Thyroid gland (tissue), 4 donors: ENCODE data around the gene ARID3C. TPM values are rescaled to one million over a fixed set of nuclear protein-coding genes. Genes with fewer than 3 reads are reported as not detected.

Experiments
- DNase-seq, 2 donors: peaks; one replicate each; pipeline ENCODE4 v3.0.0-alpha.2; 2019
- H3K27ac ChIP-seq, 3 donors: fragments of 200-600 bp; sonication (generic); 1 replicate in 2 of 3; 2 replicates in 1 of 3; pipeline ENCODE4 v1.5.1; 2016 to 2019; ENCODE audit warnings: mild to moderate bottlenecking in 1 of 3, moderate library complexity in 1 of 3
- H3K27me3 ChIP-seq: fragments of 200-600 bp; sonication (generic); one replicate; pipeline ENCODE4 v1.5.1; 2019
- H3K36me3 ChIP-seq, 2 donors: fragments of 200-600 bp; sonication (generic); one replicate each; pipeline ENCODE4 v1.5.1; 2016 to 2019
- H3K4me1 ChIP-seq, 2 donors: fragments of 200-600 bp; sonication (generic); one replicate each; pipeline ENCODE4 v1.5.1; 2017 to 2019
- H3K4me3 ChIP-seq, 3 donors: fragments of 200-600 bp; sonication (generic); replicated peaks in 1 of 3; 1 replicate in 2 of 3; 2 replicates in 1 of 3; pipeline ENCODE4 v1.5.1; 2016; ENCODE audit warnings: mild to moderate bottlenecking in 1 of 3
- H3K9me3 ChIP-seq: fragments of 200-600 bp; sonication (generic); one replicate; pipeline ENCODE4 v1.5.1; 2017
- POLR2A ChIP-seq, 2 donors: fragments of 450-650 bp; IDR thresholded peaks; one replicate each; pipeline ENCODE4 v1.6.1; 2017; ENCODE audit warnings: antibody characterized with exemption in 2 of 2, mild to moderate bottlenecking in 2 of 2, moderate library complexity in 1 of 2
- WGBS, 2 donors: methylation state at CpG; one replicate each; pipeline ENCODE4 v1.1.5; 2017; 5-methylcytosine and 5-hydroxymethylcytosine counted together
- intact Hi-C: fragments of 100-400 bp; cut with DNase I; formaldehyde crosslinking; loops from one replicate; pipeline ENCODE4 v1.15.1; 2023
- total RNA-seq, 4 donors: library from RNA; depleted of rRNA; stranded (reverse); fragments of >200 nt; gene quantifications; one replicate each; pipeline ENCODE4 v1.2.3, GENCODE V29; 2016
- TF ChIP-seq, protein P1 (sequence below), 6 experiments: fragments of 200-600 bp in 3 of 6; fragments of 450-650 bp in 3 of 6; sonication (generic) in 3 of 6; IDR thresholded peaks; one replicate each; pipeline ENCODE4 v1.5.1; 2016 to 2019; ENCODE audit warnings: antibody characterized with exemption in 6 of 6, mild to moderate bottlenecking in 2 of 6, inconsistent platforms in 1 of 6, moderate library complexity in 1 of 6

Gene ARID3C
- total RNA-seq, 4 donors from 2014 or later: not detected

- Histone ChIP-seq H3K9me3 (no peaks in the 10 kb centered on the region), H3K27ac (no peak overlapping the region), H3K27me3 (peaks cover 4% of the 10 kb centered on the region), H3K36me3 (no peaks in the 10 kb centered on the region), H3K4me3 (peak overlapping the region in 1 of 3 donors; percentile 44), H3K4me1 (peaks cover 12 to 39% of the 10 kb centered on the region in 2 donors)
- WGBS, 2 donors: 2 to 5% methylated on average over 19 to 32 of the region's 86 CpGs
- DNase-seq: no peak
- no peak for TF ChIP-seq POLR2A (IDR thresholded peaks at IDR 0.05)
- TF ChIP-seq, protein P1, sequence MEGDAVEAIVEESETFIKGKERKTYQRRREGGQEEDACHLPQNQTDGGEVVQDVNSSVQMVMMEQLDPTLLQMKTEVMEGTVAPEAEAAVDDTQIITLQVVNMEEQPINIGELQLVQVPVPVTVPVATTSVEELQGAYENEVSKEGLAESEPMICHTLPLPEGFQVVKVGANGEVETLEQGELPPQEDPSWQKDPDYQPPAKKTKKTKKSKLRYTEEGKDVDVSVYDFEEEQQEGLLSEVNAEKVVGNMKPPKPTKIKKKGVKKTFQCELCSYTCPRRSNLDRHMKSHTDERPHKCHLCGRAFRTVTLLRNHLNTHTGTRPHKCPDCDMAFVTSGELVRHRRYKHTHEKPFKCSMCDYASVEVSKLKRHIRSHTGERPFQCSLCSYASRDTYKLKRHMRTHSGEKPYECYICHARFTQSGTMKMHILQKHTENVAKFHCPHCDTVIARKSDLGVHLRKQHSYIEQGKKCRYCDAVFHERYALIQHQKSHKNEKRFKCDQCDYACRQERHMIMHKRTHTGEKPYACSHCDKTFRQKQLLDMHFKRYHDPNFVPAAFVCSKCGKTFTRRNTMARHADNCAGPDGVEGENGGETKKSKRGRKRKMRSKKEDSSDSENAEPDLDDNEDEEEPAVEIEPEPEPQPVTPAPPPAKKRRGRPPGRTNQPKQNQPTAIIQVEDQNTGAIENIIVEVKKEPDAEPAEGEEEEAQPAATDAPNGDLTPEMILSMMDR (IDR thresholded peaks at IDR 0.05): no peak
- intact Hi-C loops: no loop called here
Measured at GRCh38 chr9:34588671-34589635, 39.9 kb downstream of the ARID3C start.

DNA sequence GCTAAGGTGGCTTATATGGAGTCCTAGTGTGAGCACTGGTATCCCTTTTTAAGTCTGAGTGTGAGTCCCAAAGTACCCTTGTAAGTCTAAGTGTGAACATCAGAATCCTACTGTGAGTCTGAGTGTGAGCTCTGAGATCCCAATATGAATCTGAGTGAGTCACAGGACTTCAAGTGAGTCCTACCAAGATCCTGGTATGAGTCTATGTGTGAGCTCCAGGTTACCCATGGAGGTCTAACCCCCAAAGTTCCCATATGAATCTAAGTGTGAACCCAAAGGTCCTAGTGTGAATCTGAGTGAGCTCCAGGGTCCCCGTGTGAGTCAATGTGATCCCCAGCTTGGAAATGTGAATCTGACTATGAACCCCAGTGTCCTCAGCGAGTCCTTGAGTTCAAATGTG, 41.6 kb downstream of the ARID3C start:
- Histone ChIP-seq H3K27me3 (peaks cover 4% of the 10 kb centered on the region), H3K4me1 (peaks cover 12 to 33% of the 10 kb centered on the region in 2 donors), H3K9me3 (no peaks in the 10 kb centered on the region), H3K4me3 (no peak overlapping the region), H3K36me3 (no peaks in the 10 kb centered on the region), H3K27ac (no peak overlapping the region)
- DNase-seq: no peak
- intact Hi-C loops: no loop called here
- 52 to 70% methylated on average over 2 of the region's 2 CpGs for WGBS, 2 donors
- TF ChIP-seq POLR2A (IDR thresholded peaks at IDR 0.05): no peak
- TF ChIP-seq, protein P1 (IDR thresholded peaks at IDR 0.05): no peak

DNA sequence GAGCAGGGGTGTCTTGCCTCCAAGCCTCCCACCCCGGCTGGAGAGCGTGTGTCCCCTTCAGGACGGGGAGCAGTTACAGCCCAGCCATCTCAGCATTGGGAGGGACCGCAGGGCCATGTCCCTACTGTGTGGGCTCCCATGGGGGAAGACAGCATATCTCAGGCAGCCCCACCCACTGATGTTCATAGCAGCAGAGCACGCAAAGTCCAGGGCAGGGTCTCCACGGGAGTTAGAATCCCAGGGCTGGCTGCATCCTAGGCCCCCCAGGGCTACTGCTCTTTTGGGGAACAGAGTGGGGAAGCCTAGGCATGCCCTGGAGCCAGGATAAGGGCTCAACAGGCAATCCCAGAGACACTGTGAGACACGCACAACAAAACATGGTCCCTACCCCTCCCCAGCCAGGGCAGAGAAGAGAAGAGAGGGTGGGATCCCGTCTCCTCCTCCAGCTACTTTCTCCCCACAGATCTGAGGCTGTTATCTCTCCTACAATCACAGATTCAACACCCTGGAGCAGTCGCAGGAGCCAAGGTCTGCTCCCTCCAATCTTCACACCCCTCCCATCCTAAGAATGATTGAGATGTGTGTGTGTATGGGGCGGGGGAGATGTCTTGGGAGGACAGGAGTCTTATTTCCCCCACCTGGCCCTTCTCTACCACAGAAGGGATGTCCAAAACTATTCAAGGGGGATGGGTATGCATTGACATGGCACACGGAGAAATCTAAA, 42.8 kb downstream of the ARID3C start:
- no peak for DNase-seq
- intact Hi-C loops: no loop called here
- Histone ChIP-seq H3K36me3 (no peaks in the 10 kb centered on the region), H3K4me1 (peaks cover 8 to 25% of the 10 kb centered on the region in 2 donors), H3K9me3 (no peaks in the 10 kb centered on the region), H3K27me3 (peaks cover 4% of the 10 kb centered on the region), H3K4me3 (no peak overlapping the region), H3K27ac (no peak overlapping the region)
- 53 to 57% methylated on average over 8 to 9 of the region's 11 CpGs for WGBS, 2 donors
- TF ChIP-seq, protein P1 (IDR thresholded peaks at IDR 0.05): no peak
- TF ChIP-seq POLR2A (IDR thresholded peaks at IDR 0.05): no peak

DNA sequence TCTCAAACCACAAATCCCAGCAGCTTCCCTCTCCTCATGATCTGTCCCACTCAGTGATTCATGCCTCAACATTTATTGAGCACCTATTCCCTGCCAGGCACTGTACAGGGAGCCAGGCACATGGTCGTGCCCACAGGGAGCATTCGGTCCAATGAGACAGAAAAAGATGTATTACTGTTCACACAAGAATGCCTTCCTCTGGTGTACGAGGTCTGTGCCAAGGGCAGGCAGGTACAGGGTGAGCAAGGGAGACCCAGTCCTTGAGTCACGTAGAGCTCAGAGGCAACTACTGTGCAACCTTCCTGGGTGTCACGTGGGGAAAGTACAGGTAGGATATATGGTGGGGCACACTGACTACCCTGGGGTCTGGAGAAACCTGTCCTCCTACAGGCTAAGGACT, 43.9 kb downstream of the ARID3C start:
- TF ChIP-seq, protein P1 (IDR thresholded peaks at IDR 0.05): no peak
- no peak for TF ChIP-seq POLR2A (IDR thresholded peaks at IDR 0.05)
- Histone ChIP-seq H3K9me3 (no peaks in the 10 kb centered on the region), H3K4me1 (peaks cover 5 to 14% of the 10 kb centered on the region in 2 donors), H3K4me3 (no peak overlapping the region), H3K27ac (no peak overlapping the region), H3K36me3 (no peaks in the 10 kb centered on the region), H3K27me3 (peaks cover 4% of the 10 kb centered on the region)
- WGBS, 2 donors: 69 to 86% methylated on average over 5 of the region's 5 CpGs
- no peak for DNase-seq
- intact Hi-C loops: no loop called here
